Fibroblast of peridontal ligament (primary cell): ENCODE data around the gene PREX1.

Experiments
- DNase-seq: peaks from one replicate; pipeline ENCODE4 v3.0.0-alpha.2; 2010; ENCODE audit errors: extremely low read depth

Gene PREX1

GRCh38 chr20:48584391-48585060, 243.3 kb downstream of the PREX1 start:
- no peak for DNase-seq

GRCh38 chr20:48583801-48584200, 244.0 kb downstream of the PREX1 start:
- no peak for DNase-seq

- DNase-seq: no peak
Observed at GRCh38 chr20:48583171-48583570, 244.6 kb downstream of the PREX1 start.

GRCh38 chr20:48582673-48582985, 245.2 kb downstream of the PREX1 start:
- no peak for DNase-seq

GRCh38 chr20:48581167-48581566, 246.6 kb downstream of the PREX1 start:
- no peak for DNase-seq

- no peak for DNase-seq
Observed at GRCh38 chr20:48578397-48579098, 249.3 kb downstream of the PREX1 start.

- DNase-seq: no peak
Observed at GRCh38 chr20:48577557-48577956, 250.2 kb downstream of the PREX1 start.

- peak; percentile 4 for DNase-seq
Observed at GRCh38 chr20:48574383-48574782, 253.4 kb downstream of the PREX1 start.
